HEK293 (cell line): ENCODE measurements around the gene VSTM2B.

ENCODE experiments used
- CTCF ChIP-seq: fragments of 450-650 bp; formaldehyde crosslinking; IDR thresholded peaks from 2 replicates; pipeline ENCODE4 v1.5.1; 2016; ENCODE audit warnings: missing biosample characterization, missing genetic modification characterization
- REST ChIP-seq: fragments of 450-650 bp; formaldehyde crosslinking; IDR thresholded peaks from 2 replicates; pipeline ENCODE4 v1.5.1; 2016; ENCODE audit warnings: missing biosample characterization, missing genetic modification characterization
- ZNF184 ChIP-seq: fragments of 450-650 bp; IDR thresholded peaks from 2 replicates; pipeline ENCODE4 v1.5.1; 2018; ENCODE audit warnings: missing biosample characterization, mild to moderate bottlenecking, missing genetic modification characterization
- ZNF561 ChIP-seq: fragments of 450-650 bp; IDR thresholded peaks from 2 replicates; pipeline ENCODE4 v1.5.1; 2018; ENCODE audit warnings: missing biosample characterization, missing genetic modification characterization, borderline replicate concordance

- TF ChIP-seq REST (tag by site-specific recombination) (no peak), ZNF184 (tag by site-specific recombination) (no peak), CTCF (tag by site-specific recombination) (no peak), ZNF561 (no peak)
Measured at GRCh38 chr19:29529646-29530539, 4.1 kb downstream of the VSTM2B start.
